ENCODE results near the gene BLOC1S6. TPM values are rescaled to one million over a fixed set of nuclear protein-coding genes. Genes with fewer than 3 reads are reported as not detected.
A peak's percentile ranks its signal among the peaks of the same experiment; 100 is the strongest.

The BLOC1S6 gene
- total and polyA plus RNA-seq, 4 donors: 13.3 to 37.0 (median 21.5) TPM

- under 1% methylated on average over 14 of the region's 14 CpGs for whole genome bisulfite sequencing
- no peak for DNase-seq (ENCODE audit: low spot score)
- peak overlapping the region; percentile 77 to 96 (median 87) for H3K4me3 ChIP-seq (ENCODE audit: low read depth in 1 of 3, low read length in 3 of 3)
- peaks cover 0 to 1% (median 0%) of the 10 kb centered on the region in 4 donors for H3K36me3 ChIP-seq (ENCODE audit: control insufficient read depth in 4 of 4, insufficient read depth in 3 of 4, low read depth in 1 of 4, low read length in 3 of 4)
- H3K4me1 ChIP-seq (ENCODE audit: control insufficient read depth in 4 of 4, insufficient read depth in 4 of 4, low read length in 3 of 4): peaks cover 0 to 27% (median 20%) of the 10 kb centered on the region in 4 donors
- H3K9ac ChIP-seq (ENCODE audit: low read depth in 1 of 2, low read length in 2 of 2): peak overlapping the region; percentile 95 to 96
- no peaks in the 10 kb centered on the region for H3K9me3 ChIP-seq (ENCODE audit: control insufficient read depth in 4 of 4, low read length in 3 of 4)
- H3K27me3 ChIP-seq (ENCODE audit: control insufficient read depth in 4 of 4, insufficient read depth in 4 of 4, low read length in 3 of 4): no peaks in the 10 kb centered on the region
- TF ChIP-seq MAX (IDR thresholded peaks at IDR 0.05) (no peak), FOXA1 (IDR thresholded peaks at IDR 0.05) (no peak), ATF3 (IDR thresholded peaks at IDR 0.05) (no peak), EGR1 (IDR thresholded peaks at IDR 0.05; ENCODE audit: low read depth in 2 of 2) (no peak), TAF1 (conservative IDR thresholded peaks at IDR 0.05) (no peak), NR2F2 (IDR thresholded peaks at IDR 0.05) (no peak), RAD21 (IDR thresholded peaks at IDR 0.05) (no peak), YY1 (IDR thresholded peaks at IDR 0.05) (peak; percentile 35)
- H3K27ac ChIP-seq (ENCODE audit: low read depth in 1 of 2, low read length in 2 of 2): peak overlapping the region; percentile 97 to 99
Measured at GRCh38 chr15:45586601-45587094, 531 bp upstream of the BLOC1S6 start.

- Histone ChIP-seq H3K27ac (ENCODE audit: low read depth in 1 of 2, low read length in 2 of 2) (peak overlapping the region; percentile 97 to 99), H3K9me3 (ENCODE audit: control insufficient read depth in 4 of 4, low read length in 3 of 4) (no peaks in the 10 kb centered on the region), H3K4me3 (ENCODE audit: low read depth in 1 of 3, low read length in 3 of 3) (peak overlapping the region; percentile 77 to 96 (median 87)), H3K4me1 (ENCODE audit: control insufficient read depth in 4 of 4, insufficient read depth in 4 of 4, low read length in 3 of 4) (peaks cover 0 to 27% (median 20%) of the 10 kb centered on the region in 4 donors), H3K36me3 (ENCODE audit: control insufficient read depth in 4 of 4, insufficient read depth in 3 of 4, low read depth in 1 of 4, low read length in 3 of 4) (peaks cover 0 to 5% (median 2%) of the 10 kb centered on the region in 4 donors), H3K9ac (ENCODE audit: low read depth in 1 of 2, low read length in 2 of 2) (peak overlapping the region; percentile 95 to 96), H3K27me3 (ENCODE audit: control insufficient read depth in 4 of 4, insufficient read depth in 4 of 4, low read length in 3 of 4) (no peaks in the 10 kb centered on the region)
- WGBS: under 1% methylated on average over 4 of the region's 4 CpGs
- TF ChIP-seq REST (IDR thresholded peaks at IDR 0.05) (no peak), CTCF (IDR thresholded peaks at IDR 0.05; ENCODE audit: low read depth, low read length, missing input control) (no peak), FOXA1 (IDR thresholded peaks at IDR 0.05) (no peak), EGR1 (IDR thresholded peaks at IDR 0.05; ENCODE audit: low read depth in 2 of 2) (no peak), TAF1 (conservative IDR thresholded peaks at IDR 0.05) (no peak), GABPA (IDR thresholded peaks at IDR 0.05 in 1 of 2, conservative IDR thresholded peaks at IDR 0.05 in 1 of 2) (no peak), HNF4G (IDR thresholded peaks at IDR 0.05) (no peak)
- no peak for DNase-seq (ENCODE audit: low spot score)
Measured at GRCh38 chr15:45587863-45588170, 638 bp downstream of the BLOC1S6 start.
